Ishikawa (cell line): ENCODE data around the gene RNF11.

Experiments
- CEBPB ChIP-seq: IDR thresholded peaks from 2 replicates; pipeline ENCODE4 v1.6.1; 2012
- CREB1 ChIP-seq: IDR thresholded peaks from 2 replicates; pipeline ENCODE4 v1.6.1; 2012; ENCODE audit warnings: low read depth
- EGR1 ChIP-seq: IDR thresholded peaks from 2 replicates; pipeline ENCODE4 v1.6.1; 2012
- EP300 ChIP-seq: IDR thresholded peaks from 2 replicates; pipeline ENCODE4 v1.6.1; 2012; ENCODE audit warnings: borderline replicate concordance
- FOXM1 ChIP-seq: IDR thresholded peaks from 2 replicates; pipeline ENCODE4 v1.6.1; 2012; ENCODE audit warnings: low read depth, borderline replicate concordance
- NFIC ChIP-seq: IDR thresholded peaks from 2 replicates; pipeline ENCODE4 v1.6.1; 2012
- RAD21 ChIP-seq: IDR thresholded peaks from 2 replicates; pipeline ENCODE4 v1.6.1; 2012; ENCODE audit warnings: low read depth
- TAF1 ChIP-seq: IDR thresholded peaks from 2 replicates; pipeline ENCODE4 v1.6.1; 2012; ENCODE audit warnings: low read depth, mild to moderate bottlenecking
- TCF12 ChIP-seq: IDR thresholded peaks from 2 replicates; pipeline ENCODE4 v1.6.1; 2012; ENCODE audit warnings: low read depth
- TEAD4 ChIP-seq: IDR thresholded peaks from 2 replicates; pipeline ENCODE4 v1.6.1; 2012
- YY1 ChIP-seq: IDR thresholded peaks from 2 replicates; pipeline ENCODE4 v1.6.1; 2012; ENCODE audit warnings: low read depth
- ZBTB7A ChIP-seq: IDR thresholded peaks from 2 replicates; pipeline ENCODE4 v1.6.1; 2012; ENCODE audit warnings: low read depth
- TF ChIP-seq, protein P1 (sequence below): IDR thresholded peaks from 2 replicates; pipeline ENCODE4 v1.6.1; 2012; ENCODE audit warnings: low read depth, mild to moderate bottlenecking
- TF ChIP-seq, protein P2 (sequence below): IDR thresholded peaks from 2 replicates; pipeline ENCODE4 v1.6.1; 2012
- TF ChIP-seq, protein P3 (sequence below): IDR thresholded peaks from 2 replicates; pipeline ENCODE4 v1.6.1; 2012

RNF11 gene

DNA sequence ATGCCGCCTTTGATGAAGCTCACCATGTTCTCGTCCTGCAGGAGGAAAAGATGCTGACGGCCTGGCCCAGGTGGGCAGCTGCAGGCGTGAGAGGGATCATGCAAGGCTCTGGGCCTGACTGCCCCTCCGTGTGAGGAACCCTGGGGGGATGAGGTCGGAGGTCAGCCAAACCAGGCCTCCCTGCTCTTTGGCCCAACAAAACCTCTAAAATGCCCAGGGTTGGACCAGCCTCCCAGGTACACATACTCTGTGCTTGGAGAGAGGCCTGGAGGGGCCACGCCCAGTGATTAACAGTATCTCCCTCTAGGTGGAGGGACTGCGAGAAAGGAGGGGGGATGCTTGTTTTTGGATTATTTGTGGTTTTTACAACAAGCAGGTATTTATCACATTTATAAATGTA, 73.2 kb downstream of the RNF11 start:
- no peak for TF ChIP-seq NFIC
- TF ChIP-seq, protein P1, sequence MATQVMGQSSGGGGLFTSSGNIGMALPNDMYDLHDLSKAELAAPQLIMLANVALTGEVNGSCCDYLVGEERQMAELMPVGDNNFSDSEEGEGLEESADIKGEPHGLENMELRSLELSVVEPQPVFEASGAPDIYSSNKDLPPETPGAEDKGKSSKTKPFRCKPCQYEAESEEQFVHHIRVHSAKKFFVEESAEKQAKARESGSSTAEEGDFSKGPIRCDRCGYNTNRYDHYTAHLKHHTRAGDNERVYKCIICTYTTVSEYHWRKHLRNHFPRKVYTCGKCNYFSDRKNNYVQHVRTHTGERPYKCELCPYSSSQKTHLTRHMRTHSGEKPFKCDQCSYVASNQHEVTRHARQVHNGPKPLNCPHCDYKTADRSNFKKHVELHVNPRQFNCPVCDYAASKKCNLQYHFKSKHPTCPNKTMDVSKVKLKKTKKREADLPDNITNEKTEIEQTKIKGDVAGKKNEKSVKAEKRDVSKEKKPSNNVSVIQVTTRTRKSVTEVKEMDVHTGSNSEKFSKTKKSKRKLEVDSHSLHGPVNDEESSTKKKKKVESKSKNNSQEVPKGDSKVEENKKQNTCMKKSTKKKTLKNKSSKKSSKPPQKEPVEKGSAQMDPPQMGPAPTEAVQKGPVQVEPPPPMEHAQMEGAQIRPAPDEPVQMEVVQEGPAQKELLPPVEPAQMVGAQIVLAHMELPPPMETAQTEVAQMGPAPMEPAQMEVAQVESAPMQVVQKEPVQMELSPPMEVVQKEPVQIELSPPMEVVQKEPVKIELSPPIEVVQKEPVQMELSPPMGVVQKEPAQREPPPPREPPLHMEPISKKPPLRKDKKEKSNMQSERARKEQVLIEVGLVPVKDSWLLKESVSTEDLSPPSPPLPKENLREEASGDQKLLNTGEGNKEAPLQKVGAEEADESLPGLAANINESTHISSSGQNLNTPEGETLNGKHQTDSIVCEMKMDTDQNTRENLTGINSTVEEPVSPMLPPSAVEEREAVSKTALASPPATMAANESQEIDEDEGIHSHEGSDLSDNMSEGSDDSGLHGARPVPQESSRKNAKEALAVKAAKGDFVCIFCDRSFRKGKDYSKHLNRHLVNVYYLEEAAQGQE: no peak
- no peak for TF ChIP-seq YY1
- TF ChIP-seq EGR1: no peak
- no peak for TF ChIP-seq FOXM1
- TF ChIP-seq EP300: no peak
- TF ChIP-seq RAD21: no peak
- no peak for TF ChIP-seq TCF12
- no peak for TF ChIP-seq ZBTB7A
- TF ChIP-seq, protein P2, sequence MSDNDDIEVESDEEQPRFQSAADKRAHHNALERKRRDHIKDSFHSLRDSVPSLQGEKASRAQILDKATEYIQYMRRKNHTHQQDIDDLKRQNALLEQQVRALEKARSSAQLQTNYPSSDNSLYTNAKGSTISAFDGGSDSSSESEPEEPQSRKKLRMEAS: no peak

DNA sequence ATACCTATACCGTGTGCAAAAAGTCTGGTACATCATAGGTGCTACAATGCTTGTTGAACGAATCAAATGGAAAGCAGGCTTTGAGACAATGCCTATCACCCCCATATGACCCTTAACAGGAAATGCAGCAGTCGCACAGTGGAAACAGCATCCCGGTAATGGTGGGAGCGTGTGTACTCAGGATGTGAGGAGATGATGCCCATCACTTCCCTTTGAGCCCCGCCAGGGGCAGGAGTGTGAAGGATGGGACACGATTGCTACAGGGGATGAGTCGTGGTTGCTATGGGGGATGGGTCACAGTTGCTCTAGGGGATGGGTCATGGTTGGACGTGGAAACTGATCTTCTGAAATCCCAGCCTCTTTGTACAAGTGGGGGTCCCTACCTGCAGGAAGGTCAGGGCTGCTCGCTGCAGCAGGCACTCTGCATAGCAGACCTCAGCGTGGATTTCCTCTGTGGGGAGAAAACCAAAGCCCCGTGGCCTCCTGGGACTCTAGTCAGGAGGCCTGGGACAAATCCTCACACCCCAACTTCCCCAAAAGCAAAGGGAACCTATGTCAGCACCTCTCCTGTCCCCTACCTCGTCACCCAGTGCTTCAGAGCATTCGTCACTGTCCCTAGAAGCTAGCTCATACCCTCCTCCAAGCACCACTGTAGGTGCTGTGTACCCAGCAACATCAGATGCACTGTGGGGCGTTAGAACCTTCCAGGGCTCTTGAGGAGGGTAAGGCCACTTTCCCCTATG, 75.0 kb downstream of the RNF11 start:
- TF ChIP-seq, protein P2: no peak
- TF ChIP-seq NFIC (no peak), CEBPB (no peak), EP300 (no peak)

DNA sequence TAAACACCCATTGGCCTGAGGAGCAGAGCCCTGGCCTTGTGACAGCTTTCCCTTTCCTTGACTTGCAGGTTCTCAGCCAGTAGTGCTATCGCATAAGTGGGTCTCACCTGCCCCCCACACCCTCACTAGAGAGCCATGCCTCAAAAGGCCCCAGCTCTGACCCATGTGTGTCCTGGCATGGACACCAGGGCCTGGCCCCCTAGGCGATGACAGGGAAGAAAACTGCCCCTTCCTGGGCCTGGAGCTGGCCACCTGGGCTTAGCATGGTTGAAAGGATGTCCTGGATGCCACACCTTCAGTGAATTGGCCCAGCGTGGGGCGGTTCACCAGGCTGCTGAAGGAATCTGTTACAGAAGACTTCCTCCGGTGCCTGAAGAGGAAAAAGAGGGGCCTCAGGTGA, 75.8 kb downstream of the RNF11 start:
- TF ChIP-seq, protein P1: no peak
- TF ChIP-seq NFIC: no peak
- no peak for TF ChIP-seq CEBPB
- no peak for TF ChIP-seq EGR1
- TF ChIP-seq TCF12: no peak
- no peak for TF ChIP-seq FOXM1
- no peak for TF ChIP-seq ZBTB7A
- TF ChIP-seq, protein P2: no peak
- no peak for TF ChIP-seq YY1
- no peak for TF ChIP-seq CREB1
- no peak for TF ChIP-seq TAF1
- TF ChIP-seq, protein P3, sequence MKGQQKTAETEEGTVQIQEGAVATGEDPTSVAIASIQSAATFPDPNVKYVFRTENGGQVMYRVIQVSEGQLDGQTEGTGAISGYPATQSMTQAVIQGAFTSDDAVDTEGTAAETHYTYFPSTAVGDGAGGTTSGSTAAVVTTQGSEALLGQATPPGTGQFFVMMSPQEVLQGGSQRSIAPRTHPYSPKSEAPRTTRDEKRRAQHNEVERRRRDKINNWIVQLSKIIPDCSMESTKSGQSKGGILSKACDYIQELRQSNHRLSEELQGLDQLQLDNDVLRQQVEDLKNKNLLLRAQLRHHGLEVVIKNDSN: no peak
- TF ChIP-seq RAD21: no peak
- no peak for TF ChIP-seq EP300
- TF ChIP-seq TEAD4: no peak

DNA sequence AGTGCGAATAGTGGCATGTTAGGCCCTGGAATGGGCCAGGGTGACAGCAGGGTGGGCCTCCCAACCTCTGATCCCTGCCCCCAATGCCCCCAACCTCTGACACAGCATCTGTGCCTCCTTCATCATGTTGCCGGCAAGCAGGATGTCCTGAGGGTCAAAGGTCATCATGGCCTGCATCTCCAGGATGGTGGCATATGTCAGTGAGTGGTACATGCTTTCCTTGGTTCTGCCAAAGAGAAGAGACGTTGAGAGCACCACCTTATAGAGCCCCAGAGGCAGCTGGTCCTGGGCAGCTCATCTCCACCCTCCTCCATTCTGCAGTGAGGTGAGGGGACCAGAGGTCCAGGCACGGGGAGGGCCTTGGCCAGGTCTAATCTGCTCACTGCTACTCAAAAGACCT, 76.6 kb downstream of the RNF11 start:
- no peak for TF ChIP-seq ZBTB7A
- no peak for TF ChIP-seq TEAD4
- TF ChIP-seq FOXM1: no peak
- TF ChIP-seq, protein P3: no peak
- no peak for TF ChIP-seq EGR1
- TF ChIP-seq, protein P1: no peak
- no peak for TF ChIP-seq RAD21
- no peak for TF ChIP-seq CREB1
- no peak for TF ChIP-seq TCF12
- TF ChIP-seq EP300: no peak
- no peak for TF ChIP-seq NFIC
- no peak for TF ChIP-seq TAF1
- TF ChIP-seq, protein P2: no peak
- TF ChIP-seq YY1: no peak
- no peak for TF ChIP-seq CEBPB
